Esophagus squamous epithelium (tissue), 5 donors: Measurements from ENCODE around the gene SYT14. TPM values are rescaled to one million over a fixed set of nuclear protein-coding genes. Genes with fewer than 3 reads are reported as not detected.

Experiments
- DNase-seq: peaks from one replicate; lab custom pipeline; 2025; lab: John Stamatoyannopoulos, UW
- H3K27ac ChIP-seq, 4 donors: fragments of 200-600 bp; sonication (generic); one replicate each; pipeline ENCODE4 v1.5.1; 2016 to 2019; ENCODE audit warnings: mild to moderate bottlenecking in 1 of 4
- H3K27me3 ChIP-seq, 4 donors: fragments of 200-600 bp; sonication (generic); 1 replicate in 3 of 4; 2 replicates in 1 of 4; pipeline versions ENCODE4 v1.5.1 to v1.6.0; 2017 to 2021; ENCODE audit warnings: antibody characterized with exemption in 1 of 4
- H3K36me3 ChIP-seq, 3 donors: fragments of 200-600 bp; sonication (generic); one replicate each; pipeline ENCODE4 v1.5.1; 2016 to 2019
- H3K4me1 ChIP-seq, 3 donors: fragments of 200-600 bp; sonication (generic); one replicate each; pipeline ENCODE4 v1.5.1; 2017 to 2019
- H3K4me3 ChIP-seq, 4 donors: fragments of 200-600 bp; sonication (generic); 1 replicate in 3 of 4; 2 replicates in 1 of 4; pipeline ENCODE4 v1.5.1; 2016 to 2019; ENCODE audit warnings: mild to moderate bottlenecking in 2 of 4, moderate library complexity in 1 of 4
- H3K9me3 ChIP-seq, 3 donors: fragments of 200-600 bp; sonication (generic); one replicate each; pipeline ENCODE4 v1.5.1; 2016 to 2019
- CTCF ChIP-seq, 6 experiments: fragments of 450-650 bp in 4 of 6; fragments of 200-600 bp in 2 of 6; sonication (generic) in 2 of 6; IDR thresholded peaks; one replicate each; pipeline ENCODE4 v1.5.1; 2016 to 2019; ENCODE audit warnings: antibody characterized with exemption in 6 of 6, mild to moderate bottlenecking in 4 of 6, moderate library complexity in 4 of 6
- POLR2A ChIP-seq, 4 donors: fragments of 450-650 bp; IDR thresholded peaks; one replicate each; pipeline ENCODE4 v1.6.1; 2017; ENCODE audit warnings: antibody characterized with exemption in 4 of 4, mild to moderate bottlenecking in 4 of 4, moderate library complexity in 3 of 4
- WGBS, 2 donors: methylation state at CpG; one replicate each; pipeline ENCODE4 v1.1.5; 2018; 5-methylcytosine and 5-hydroxymethylcytosine counted together
- intact Hi-C: fragments of 100-400 bp; cut with DNase I; formaldehyde crosslinking; loops from one replicate; pipeline ENCODE4 v1.15.0; 2022
- total RNA-seq, 4 donors: library from RNA; depleted of rRNA; stranded (reverse); fragments of >200 nt; gene quantifications; one replicate each; pipeline ENCODE4 v1.1.0, GENCODE V29; 2016
- donor health status: DM: yes; HTN: yes; CAD: no.

The SYT14 gene
- total RNA-seq, 4 donors from 2014 or later: not detected

- DNase-seq: no peak
- no peaks in the 10 kb centered on the region for H3K36me3 ChIP-seq
- TF ChIP-seq CTCF (IDR thresholded peaks at IDR 0.05): no peak
- no peak for TF ChIP-seq POLR2A (IDR thresholded peaks at IDR 0.05)
- intact Hi-C loops: loop anchor here (5.0 kb wide), 1 partner anchor 168 kb away; no protein-coding TSS in a partner anchor
- H3K27ac ChIP-seq: no peak overlapping the region
- WGBS, 2 donors: 37 to 57% methylated on average over 3 of the region's 3 CpGs
- no peak overlapping the region for H3K4me3 ChIP-seq
- H3K9me3 ChIP-seq: no peaks in the 10 kb centered on the region
- H3K27me3 ChIP-seq: no peaks in the 10 kb centered on the region
- H3K4me1 ChIP-seq: no peaks in the 10 kb centered on the region
Observed at GRCh38 chr1:210144736-210145135, 206.7 kb downstream of the SYT14 start.

- H3K36me3 ChIP-seq: no peaks in the 10 kb centered on the region
- no peaks in the 10 kb centered on the region for H3K27me3 ChIP-seq
- intact Hi-C loops: no loop called here
- H3K4me3 ChIP-seq: no peak overlapping the region
- H3K9me3 ChIP-seq: no peaks in the 10 kb centered on the region
- H3K4me1 ChIP-seq: no peaks in the 10 kb centered on the region
- WGBS, 2 donors: 42 to 51% methylated on average over 3 of the region's 3 CpGs
- TF ChIP-seq POLR2A (IDR thresholded peaks at IDR 0.05): no peak
- TF ChIP-seq CTCF (IDR thresholded peaks at IDR 0.05): no peak
- no peak for DNase-seq
- H3K27ac ChIP-seq: no peak overlapping the region
Observed at GRCh38 chr1:210151052-210151672, 213.1 kb downstream of the SYT14 start.

- no peak overlapping the region for H3K27ac ChIP-seq
- no peak overlapping the region for H3K4me3 ChIP-seq
- intact Hi-C loops: no loop called here
- H3K4me1 ChIP-seq: no peaks in the 10 kb centered on the region
- WGBS, 2 donors: 49 to 70% methylated on average over 2 of the region's 2 CpGs
- no peak for DNase-seq
- no peaks in the 10 kb centered on the region for H3K9me3 ChIP-seq
- no peaks in the 10 kb centered on the region for H3K27me3 ChIP-seq
- no peak for TF ChIP-seq POLR2A (IDR thresholded peaks at IDR 0.05)
- no peak for TF ChIP-seq CTCF (IDR thresholded peaks at IDR 0.05)
- H3K36me3 ChIP-seq: no peaks in the 10 kb centered on the region
Observed at GRCh38 chr1:210159211-210159610, 221.2 kb downstream of the SYT14 start.

GRCh38 chr1:210170220-210170619 is 232.2 kb downstream of the SYT14 start:
- Histone ChIP-seq H3K9me3 (no peaks in the 10 kb centered on the region), H3K36me3 (no peaks in the 10 kb centered on the region), H3K4me3 (no peak overlapping the region), H3K4me1 (no peaks in the 10 kb centered on the region), H3K27ac (no peak overlapping the region), H3K27me3 (peaks cover 0 to 18% (median 0%) of the 10 kb centered on the region in 4 donors)
- 64 to 69% methylated on average over 7 of the region's 7 CpGs for WGBS, 2 donors
- TF ChIP-seq POLR2A (IDR thresholded peaks at IDR 0.05) (no peak), CTCF (IDR thresholded peaks at IDR 0.05) (no peak)
- intact Hi-C loops: no loop called here
- DNase-seq: no peak

- TF ChIP-seq POLR2A (IDR thresholded peaks at IDR 0.05): no peak
- TF ChIP-seq CTCF (IDR thresholded peaks at IDR 0.05): no peak
- H3K4me1 ChIP-seq: no peaks in the 10 kb centered on the region
- H3K9me3 ChIP-seq: no peaks in the 10 kb centered on the region
- peaks cover 0 to 18% (median 0%) of the 10 kb centered on the region in 4 donors for H3K27me3 ChIP-seq
- WGBS, 2 donors: 65 to 93% methylated on average over 6 to 8 of the region's 8 CpGs
- no peak overlapping the region for H3K4me3 ChIP-seq
- H3K36me3 ChIP-seq: no peaks in the 10 kb centered on the region
- H3K27ac ChIP-seq: no peak overlapping the region
- no peak for DNase-seq
- intact Hi-C loops: no loop called here
Observed at GRCh38 chr1:210174133-210174532, 236.1 kb downstream of the SYT14 start.
